Heart left ventricle (tissue), 16 donors: ENCODE data around the gene WASHC2C. TPM values are rescaled to one million over a fixed set of nuclear protein-coding genes. Genes with fewer than 3 reads are reported as not detected.
"Not testable (repeated sequence)": the region's sequence is repeated elsewhere in the genome, so short reads cannot be mapped to it uniquely, and the experiment has no call there.

Experiments
- ATAC-seq, 4 donors: fragments of 200-7000 bp; cut with Tn5 transposase; one replicate each; pipeline ENCODE4 v1.9.1; 2020 to 2022; ENCODE audit warnings: moderate library complexity in 4 of 4, mild to moderate bottlenecking in 3 of 4, moderate number of reproducible peaks in 1 of 4
- DNase-seq, 5 donors: peaks; one replicate each; pipeline ENCODE4 v3.0.0-alpha.2; 2020
- H3K27ac ChIP-seq, 12 donors: fragments of 200-600 bp; sonication (generic) in 4 of 12; one replicate each; pipeline versions ENCODE4 v1.5.0 to v1.8.0; 2016 to 2022; ENCODE audit warnings: mild to moderate bottlenecking in 2 of 12
- H3K27me3 ChIP-seq, 9 donors: fragments of 200-600 bp; sonication (generic) in 2 of 9; one replicate each; pipeline versions ENCODE4 v1.5.1 to v1.8.0; 2016 to 2022; ENCODE audit warnings: mild to moderate bottlenecking in 3 of 9
- H3K36me3 ChIP-seq, 9 donors: fragments of 200-600 bp; sonication (generic) in 2 of 9; one replicate each; pipeline versions ENCODE4 v1.5.0 to v1.8.0; 2018 to 2022; ENCODE audit warnings: mild to moderate bottlenecking in 2 of 9
- H3K4me1 ChIP-seq, 12 donors: fragments of 200-600 bp; sonication (generic) in 4 of 12; one replicate each; pipeline versions ENCODE4 v1.5.0 to v1.8.0; 2016 to 2022; ENCODE audit warnings: mild to moderate bottlenecking in 3 of 12
- H3K4me3 ChIP-seq, 12 donors: fragments of 200-600 bp; sonication (generic) in 4 of 12; one replicate each; pipeline versions ENCODE4 v1.5.0 to v1.8.0; 2017 to 2022; ENCODE audit warnings: mild to moderate bottlenecking in 9 of 12, moderate library complexity in 4 of 12
- H3K9me3 ChIP-seq, 12 donors: fragments of 200-600 bp; sonication (generic) in 4 of 12; one replicate each; pipeline versions ENCODE4 v1.5.0 to v1.8.0; 2016 to 2022; ENCODE audit warnings: mild to moderate bottlenecking in 1 of 12
- CTCF ChIP-seq, 12 donors: fragments of 200-600 bp; sonication (generic) in 4 of 12; IDR thresholded peaks; one replicate each; pipeline versions ENCODE4 v1.5.0 to v1.8.0; 2018 to 2022; ENCODE audit warnings: antibody characterized with exemption in 12 of 12, mild to moderate bottlenecking in 5 of 12
- POLR2A ChIP-seq, 2 donors: fragments of 450-650 bp; IDR thresholded peaks; one replicate each; pipeline ENCODE4 v1.6.1; 2017; ENCODE audit warnings: antibody characterized with exemption in 2 of 2, mild to moderate bottlenecking in 2 of 2, moderate library complexity in 2 of 2
- WGBS, 4 donors: extraction: QIAGEN DNeasy Blood & Tissue Kit in 2 of 4; methylation state at CpG; one replicate each; pipeline versions ENCODE4 v1.1.5 to v1.1.7; 2013 to 2018; 5-methylcytosine and 5-hydroxymethylcytosine counted together
- intact Hi-C, 10 donors: fragments of 100-400 bp; cut with DNase I; formaldehyde crosslinking; loops; one replicate each; pipeline versions ENCODE4 v1.11.1 to v1.14.2; 2022
- polyA plus RNA-seq, 2 donors: library from polyadenylated mRNA; stranded (reverse); fragments of 200-250 nt; gene quantifications; one replicate each; pipeline ENCODE4 v1.2.3, GENCODE V29; 2013
- total RNA-seq, 9 donors: library from RNA; depleted of rRNA in 2 of 9; stranded (reverse); fragments of >200 nt in 2 of 9; fragmentation: NEBNext Ultra II Directional in 3 of 9; extraction: Animal tissue kit (Norgen Biotek cat#: 25700) in 3 of 9; gene quantifications; one replicate each; pipeline versions ENCODE4 v1.1.0 to v1.2.4, GENCODE V29; 2016 to 2023
- donor health status: ischemic (EF 13 %, LVEDD 7.1; RV severe dilation, severe dysfunction).
- donor health status: healthy with polysubstance abuse.
- donor health status: DM: no; HTN: yes; CAD: no.
- donor health status: DM: no; HTN: no; CAD: no.
- donor health status: ischemic (EF 25% LVEDD 6.9; RV normal size, moderate dysfunction).
- donor health status: ischemic (EF 25% LVEDD 5.7; RV mildly dilated, moderate dysfunction).
- donor health status: healthy.
- donor health status: DM: yes; HTN: yes; CAD: no.
- donor health status: ischemic (EF 35%, LVEDD 5.7; RV mildly dilated, moderate dysfunction).
- donor health status: nonischemic (EF 11% LVEDD 7.7; RV severe dilation, severe dysfunction).
- donor health status: DM: yes; HTN: yes; CAD: no.
- donor health status: PGD.
- donor health status: ischemic (EF 29% LVEDD 5.4; RV normal size, mild dysfunction).
- donor health status: nonischemic (EF 23%, LVEDD 6.1; RV moderate dilation, normal function).

WASHC2C gene
- total and polyA plus RNA-seq, 11 donors = 10.2 to 36.5 (median 23.5) TPM

GRCh38 chr10:45809837-45810236 lies 82.8 kb downstream of the WASHC2C start:
- Histone ChIP-seq H3K27ac (no peak overlapping the region), H3K36me3 (no peaks in the 10 kb centered on the region), H3K27me3 (no peaks in the 10 kb centered on the region), H3K4me1 (no peaks in the 10 kb centered on the region), H3K4me3 (no peak overlapping the region), H3K9me3 (no peaks in the 10 kb centered on the region)
- ATAC-seq = no peak
- intact Hi-C loops = no loop called here
- WGBS, 4 donors = 79 to 88% (median 82%) methylated on average over 4 of the region's 4 CpGs
- peak in 1 of 12 donors; percentile 22 for TF ChIP-seq CTCF (IDR thresholded peaks at IDR 0.05)
- no peak for TF ChIP-seq POLR2A (IDR thresholded peaks at IDR 0.05)
- DNase-seq = no peak

GRCh38 chr10:45811075-45811474 lies 84.0 kb downstream of the WASHC2C start:
- Histone ChIP-seq H3K4me1 (no peaks in the 10 kb centered on the region), H3K4me3 (no peak overlapping the region), H3K27me3 (no peaks in the 10 kb centered on the region), H3K9me3 (no peaks in the 10 kb centered on the region), H3K27ac (no peak overlapping the region), H3K36me3 (no peaks in the 10 kb centered on the region)
- WGBS, 4 donors = 86 to 91% (median 88%) methylated on average over 6 of the region's 6 CpGs
- TF ChIP-seq POLR2A (IDR thresholded peaks at IDR 0.05) (no peak), CTCF (IDR thresholded peaks at IDR 0.05) (no peak)
- ATAC-seq = no peak
- intact Hi-C loops = no loop called here
- DNase-seq = no peak

DNA sequence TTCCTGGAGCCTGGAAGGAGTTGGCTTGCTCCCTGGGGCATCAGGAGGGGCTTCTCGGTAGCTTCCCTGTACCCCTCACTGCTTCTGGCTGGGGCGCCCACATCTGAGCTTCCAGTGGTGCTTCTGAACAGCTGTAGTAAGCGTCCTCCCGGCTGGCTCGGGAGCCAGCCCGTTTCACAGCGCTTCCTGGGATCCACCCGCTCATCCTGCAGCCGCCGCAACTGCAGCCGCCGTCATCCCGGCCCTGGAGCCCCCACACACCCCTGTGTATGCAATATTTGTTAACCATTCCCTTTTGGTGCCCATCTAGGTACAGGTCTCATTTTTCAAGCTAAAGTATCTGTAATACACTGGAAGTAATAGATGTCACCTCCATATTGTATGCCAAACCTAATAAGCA lies 85.9 kb downstream of the WASHC2C start:
- 73 to 79% (median 75%) methylated on average over 13 of the region's 13 CpGs for WGBS, 4 donors
- H3K27ac ChIP-seq, H3K27me3 ChIP-seq, ATAC-seq, H3K4me1 ChIP-seq, H3K4me3 ChIP-seq, H3K36me3 ChIP-seq, DNase-seq, intact Hi-C loops, H3K9me3 ChIP-seq: not testable (repeated sequence)

DNA sequence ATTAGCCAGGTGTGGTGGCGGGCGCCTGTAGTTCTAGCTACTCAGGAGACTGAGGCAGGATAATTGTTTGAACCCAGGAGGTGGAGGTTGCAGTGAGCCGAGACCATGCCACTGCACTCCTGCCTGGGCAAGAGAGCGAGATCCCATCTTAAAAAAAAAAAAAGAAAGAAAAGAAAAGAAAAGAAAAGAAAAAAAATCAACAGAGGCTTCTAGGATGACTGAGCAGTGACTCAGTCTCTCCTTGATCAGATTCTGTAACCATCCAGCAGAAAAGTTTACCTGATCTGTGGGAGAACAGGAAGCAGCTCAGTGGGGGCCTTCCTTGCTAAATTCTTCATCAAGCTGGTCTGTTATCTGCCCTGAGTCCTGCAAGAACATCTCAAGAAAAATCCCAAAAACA lies 87.1 kb downstream of the WASHC2C start:
- H3K4me3 ChIP-seq, H3K27me3 ChIP-seq, H3K4me1 ChIP-seq, H3K9me3 ChIP-seq, ATAC-seq, H3K36me3 ChIP-seq, intact Hi-C loops, H3K27ac ChIP-seq, DNase-seq: not testable (repeated sequence)
- WGBS, 4 donors = 90 to 97% (median 94%) methylated on average over 4 of the region's 4 CpGs

DNA sequence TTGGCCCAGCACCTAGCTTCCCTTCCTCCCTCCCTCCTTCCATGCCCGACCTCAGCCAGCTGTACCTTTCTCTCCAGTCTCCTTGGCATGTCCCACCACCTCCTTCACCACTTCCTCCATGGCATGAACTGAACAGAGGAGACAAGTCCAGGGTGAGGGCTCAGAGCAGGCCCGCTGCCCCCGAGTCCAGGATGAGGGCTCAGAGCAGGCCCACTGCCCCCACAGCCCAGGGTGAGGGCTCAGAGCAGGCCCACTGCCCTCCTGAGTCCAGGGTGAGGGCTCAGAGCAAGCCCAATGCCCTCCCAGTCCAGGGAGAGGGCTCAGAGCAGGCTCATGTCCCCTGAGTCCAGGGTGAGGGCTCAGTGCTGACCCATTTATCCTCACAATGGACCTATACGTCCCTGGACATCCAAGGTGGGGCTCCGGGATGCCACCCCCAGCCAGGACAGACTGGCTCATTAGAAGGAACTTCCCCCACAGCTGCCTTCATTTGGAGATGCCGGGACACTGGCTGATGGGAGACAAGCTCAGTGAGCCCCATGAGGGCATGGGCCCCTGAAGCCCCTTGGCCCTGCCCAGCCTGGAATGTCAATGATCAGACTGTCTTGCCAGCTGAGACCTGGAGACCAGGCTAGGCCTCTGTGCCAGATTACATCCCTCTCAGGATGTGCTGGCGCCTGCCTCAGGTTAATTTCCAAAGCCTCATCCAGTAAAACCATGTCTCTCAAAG lies 90.2 kb downstream of the WASHC2C start:
- no peak for DNase-seq
- H3K4me1 ChIP-seq = no peaks in the 10 kb centered on the region
- no peaks in the 10 kb centered on the region for H3K9me3 ChIP-seq
- TF ChIP-seq CTCF (IDR thresholded peaks at IDR 0.05) (no peak), POLR2A (IDR thresholded peaks at IDR 0.05) (no peak)
- H3K36me3 ChIP-seq = no peaks in the 10 kb centered on the region
- H3K27ac ChIP-seq = no peak overlapping the region
- intact Hi-C loops = no loop called here
- WGBS, 4 donors = 87 to 95% (median 92%) methylated on average over 4 to 7 of the region's 7 CpGs
- H3K4me3 ChIP-seq = no peak overlapping the region
- ATAC-seq = no peak
- H3K27me3 ChIP-seq = no peaks in the 10 kb centered on the region
